Uterus (tissue), 4 donors: ENCODE data around the gene TRIM46. TPM values are rescaled to one million over a fixed set of nuclear protein-coding genes. Genes with fewer than 3 reads are reported as not detected.
"Not testable (repeated sequence)": the region's sequence is repeated elsewhere in the genome, so short reads cannot be mapped to it uniquely, and the experiment has no call there.

Source experiments
- DNase-seq, 2 donors: peaks; one replicate each; pipeline ENCODE4 v3.0.0-alpha.2; 2019 to 2020
- H3K27ac ChIP-seq, 2 donors: fragments of 200-600 bp; sonication (generic); 1 replicate in 1 of 2; 2 replicates in 1 of 2; pipeline ENCODE4 v1.5.1; 2016 to 2018
- H3K27me3 ChIP-seq, 2 donors: fragments of 200-600 bp; sonication (generic); one replicate each; pipeline ENCODE4 v1.5.1; 2018 to 2019; ENCODE audit warnings: control low read depth in 1 of 2
- H3K36me3 ChIP-seq, 2 donors: fragments of 200-600 bp; sonication (generic); one replicate each; pipeline ENCODE4 v1.5.1; 2019; ENCODE audit warnings: control low read depth in 1 of 2
- H3K4me1 ChIP-seq, 2 donors: fragments of 200-600 bp; sonication (generic); one replicate each; pipeline ENCODE4 v1.5.1; 2018 to 2019; ENCODE audit warnings: control low read depth in 1 of 2
- H3K4me3 ChIP-seq, 2 donors: fragments of 200-600 bp; sonication (generic); 1 replicate in 1 of 2; 2 replicates in 1 of 2; pipeline ENCODE4 v1.5.1; 2018 to 2019; ENCODE audit warnings: mild to moderate bottlenecking in 1 of 2
- H3K9me3 ChIP-seq, 2 donors: fragments of 200-600 bp; sonication (generic); one replicate each; pipeline ENCODE4 v1.5.1; 2019; ENCODE audit warnings: control low read depth in 1 of 2
- CTCF ChIP-seq, 4 experiments: fragments of 200-600 bp in 2 of 4; fragments of 450-650 bp in 2 of 4; sonication (generic) in 2 of 4; IDR thresholded peaks; one replicate each; pipeline ENCODE4 v1.5.1; 2016 to 2019; ENCODE audit warnings: antibody characterized with exemption in 4 of 4, mild to moderate bottlenecking in 2 of 4, moderate library complexity in 1 of 4
- POLR2A ChIP-seq, 2 donors: fragments of 450-650 bp; IDR thresholded peaks; one replicate each; pipeline ENCODE4 v1.6.1; 2016; ENCODE audit warnings: antibody characterized with exemption in 2 of 2, mild to moderate bottlenecking in 1 of 2, moderate library complexity in 1 of 2
- intact Hi-C: fragments of 100-400 bp; cut with DNase I; formaldehyde crosslinking; loops from one replicate; pipeline ENCODE4 v1.15.1; 2023; ENCODE audit warnings: low total_unique reads
- total RNA-seq, 4 donors: library from RNA; depleted of rRNA in 3 of 4; stranded (reverse); fragments of >200 nt in 3 of 4; gene quantifications; one replicate each; pipeline versions ENCODE4 v1.1.0 to v1.2.4, GENCODE V29; 2014 to 2023
- donor health status: DM: yes; HTN: yes; CAD: no.

Gene TRIM46
- total RNA-seq, 4 donors from 2014 or later: 0.26 to 4.6 (median 2.5) TPM

- no peaks in the 10 kb centered on the region for H3K27me3 ChIP-seq
- H3K36me3 ChIP-seq: no peaks in the 10 kb centered on the region
- no peak for TF ChIP-seq POLR2A (IDR thresholded peaks at IDR 0.05)
- no peak for TF ChIP-seq CTCF (IDR thresholded peaks at IDR 0.05)
- H3K4me3 ChIP-seq: no peak overlapping the region
- no peaks in the 10 kb centered on the region for H3K9me3 ChIP-seq
- H3K27ac ChIP-seq: no peak overlapping the region
- intact Hi-C loops: no loop called here
- DNase-seq: no peak
- no peaks in the 10 kb centered on the region for H3K4me1 ChIP-seq
Measured at GRCh38 chr1:155158991-155159390, 14.7 kb upstream of the TRIM46 start.

DNA sequence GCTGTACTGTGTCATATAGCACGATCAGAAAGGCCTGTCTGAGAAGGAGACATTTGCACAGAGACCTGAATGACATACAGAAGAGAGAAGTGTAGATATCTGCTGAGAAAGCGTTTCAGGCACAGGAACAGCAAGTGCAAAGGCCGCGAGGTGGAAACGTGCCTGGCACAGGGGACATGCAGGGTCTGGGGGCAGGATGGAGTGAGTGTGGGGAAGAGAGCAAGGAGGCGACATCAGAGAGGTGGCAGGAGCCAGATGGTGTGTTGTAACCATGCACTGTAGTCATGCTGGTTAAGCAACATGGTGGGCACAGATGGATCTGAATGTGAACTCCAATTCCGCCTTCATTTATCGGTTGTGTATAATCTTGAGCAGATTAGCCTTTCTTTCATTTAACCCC, 13.5 kb upstream of the TRIM46 start:
- Histone ChIP-seq H3K4me3 (no peak overlapping the region), H3K9me3 (no peaks in the 10 kb centered on the region), H3K4me1 (no peaks in the 10 kb centered on the region), H3K36me3 (no peaks in the 10 kb centered on the region), H3K27me3 (no peaks in the 10 kb centered on the region), H3K27ac (no peak overlapping the region)
- TF ChIP-seq POLR2A (IDR thresholded peaks at IDR 0.05): no peak
- TF ChIP-seq CTCF (IDR thresholded peaks at IDR 0.05): no peak
- no peak for DNase-seq
- intact Hi-C loops: no loop called here

GRCh38 chr1:155162631-155163030, 11.0 kb upstream of the TRIM46 start:
- H3K27ac ChIP-seq, H3K4me1 ChIP-seq, H3K27me3 ChIP-seq, H3K9me3 ChIP-seq, H3K36me3 ChIP-seq, H3K4me3 ChIP-seq, intact Hi-C loops, DNase-seq: not testable (repeated sequence)

DNA sequence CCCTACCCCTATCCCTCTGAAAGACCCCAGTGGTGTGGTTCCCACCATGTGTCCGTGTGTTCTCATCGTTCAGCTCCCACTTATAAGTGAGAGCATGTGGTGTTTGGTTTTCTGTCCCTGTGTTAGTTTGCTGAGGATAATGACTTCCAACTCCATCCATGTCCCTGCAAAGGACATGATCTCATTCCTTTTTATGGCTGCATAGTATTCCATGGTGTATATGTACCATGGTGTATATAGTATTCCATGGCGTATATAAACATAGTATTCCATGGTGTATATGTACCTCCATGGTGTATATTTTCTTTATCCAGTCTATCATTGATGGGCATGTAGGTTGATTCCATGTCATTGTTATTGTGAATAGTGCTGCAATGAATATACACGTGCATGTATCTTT, 9.9 kb upstream of the TRIM46 start:
- H3K27me3 ChIP-seq, DNase-seq, H3K4me3 ChIP-seq, intact Hi-C loops, H3K9me3 ChIP-seq, H3K27ac ChIP-seq, H3K36me3 ChIP-seq: not testable (repeated sequence)
- H3K4me1 ChIP-seq: peaks cover 0 to 15% of the 10 kb centered on the region in 2 donors

DNA sequence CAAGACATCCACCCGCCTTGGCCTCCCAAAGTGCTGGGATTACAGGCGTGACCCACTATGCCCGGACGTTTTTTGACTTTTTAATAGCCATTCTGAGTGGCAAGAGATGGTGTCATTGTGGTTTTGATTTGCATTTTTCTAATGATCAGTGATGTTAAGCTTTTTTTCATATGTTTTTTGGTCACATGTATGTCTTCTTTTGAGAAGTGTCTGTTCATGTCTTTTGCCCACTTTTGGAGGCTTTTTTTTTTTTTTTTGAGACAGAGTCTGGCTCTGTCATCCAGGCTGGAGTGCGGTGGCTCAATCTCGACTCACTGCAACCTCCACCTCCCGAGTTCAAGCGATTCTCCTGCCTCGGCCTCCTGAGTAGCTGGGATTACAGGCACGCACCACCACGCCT, 9.0 kb upstream of the TRIM46 start:
- H3K27ac ChIP-seq, H3K9me3 ChIP-seq, H3K27me3 ChIP-seq, DNase-seq, intact Hi-C loops, H3K36me3 ChIP-seq, H3K4me3 ChIP-seq: not testable (repeated sequence)
- peaks cover 0 to 15% of the 10 kb centered on the region in 2 donors for H3K4me1 ChIP-seq

DNA sequence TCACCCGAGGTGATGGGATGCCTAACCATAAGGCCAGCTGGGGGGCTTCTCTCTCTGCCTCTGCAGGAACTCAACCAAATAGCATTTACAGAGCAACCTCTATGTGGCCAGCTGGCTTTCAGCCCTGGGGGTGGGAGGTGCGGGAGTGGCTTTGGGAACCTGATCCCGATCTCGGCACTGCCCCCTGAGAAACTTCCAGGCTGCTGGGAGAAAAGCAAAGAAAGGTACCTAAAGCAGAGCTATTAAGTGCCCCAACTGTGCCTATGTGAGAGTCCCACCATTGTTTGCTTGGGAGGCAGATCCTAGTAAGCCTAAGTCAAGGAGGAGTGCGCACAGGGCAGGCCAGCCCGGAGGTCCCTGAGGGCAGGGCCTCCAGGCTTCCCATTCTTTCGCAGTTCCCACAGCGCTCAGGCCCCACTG, 7.6 kb upstream of the TRIM46 start:
- Histone ChIP-seq H3K4me3 (no peak overlapping the region), H3K27me3 (no peaks in the 10 kb centered on the region), H3K27ac (peak overlapping the region; percentile 63 to 75), H3K4me1 (peaks cover 0 to 15% of the 10 kb centered on the region in 2 donors), H3K9me3 (no peaks in the 10 kb centered on the region), H3K36me3 (no peaks in the 10 kb centered on the region)
- intact Hi-C loops: no loop called here
- no peak for TF ChIP-seq CTCF (IDR thresholded peaks at IDR 0.05)
- TF ChIP-seq POLR2A (IDR thresholded peaks at IDR 0.05): no peak
- DNase-seq: no peak

DNA sequence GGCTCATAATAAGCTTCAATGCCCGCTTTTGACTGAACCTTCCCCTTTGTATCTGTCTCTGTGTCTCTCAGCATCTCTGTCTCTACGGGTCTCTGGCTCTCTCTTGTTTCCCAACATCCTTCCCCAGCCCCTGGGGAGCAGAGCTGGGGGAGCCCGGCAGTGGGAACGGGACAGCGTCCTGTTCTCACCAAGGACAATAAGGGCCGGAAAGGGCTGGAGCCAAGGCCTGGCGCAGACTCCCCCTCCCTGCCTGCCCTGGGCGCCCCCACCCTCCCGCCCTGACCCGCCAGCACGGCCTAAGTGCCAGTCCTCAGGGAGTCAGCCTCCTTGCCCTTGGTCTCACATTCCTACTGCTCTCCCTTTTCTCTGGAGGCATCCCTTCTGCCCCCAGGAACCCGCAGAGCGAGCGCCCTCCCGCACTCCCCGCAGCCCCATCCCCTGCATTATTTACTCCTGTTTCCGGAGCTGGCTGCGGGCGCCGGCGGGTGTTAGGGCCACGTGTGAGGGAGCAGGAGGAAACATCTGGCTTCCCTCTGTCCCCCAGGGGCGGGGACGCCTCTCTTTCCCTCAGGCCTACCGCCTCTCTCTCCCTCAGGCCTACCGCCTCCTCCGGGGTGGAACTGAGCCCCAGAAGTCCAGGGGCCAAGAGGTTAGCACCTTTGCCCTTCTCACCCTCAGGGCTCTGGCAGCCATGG, 7.0 kb upstream of the TRIM46 start:
- peaks cover 0 to 15% of the 10 kb centered on the region in 2 donors for H3K4me1 ChIP-seq
- peak overlapping the region; percentile 63 to 75 for H3K27ac ChIP-seq
- no peaks in the 10 kb centered on the region for H3K36me3 ChIP-seq
- intact Hi-C loops: no loop called here
- H3K27me3 ChIP-seq: no peaks in the 10 kb centered on the region
- TF ChIP-seq POLR2A (IDR thresholded peaks at IDR 0.05) (no peak), CTCF (IDR thresholded peaks at IDR 0.05) (no peak)
- DNase-seq: peak in 1 of 2 donors; percentile 70
- no peaks in the 10 kb centered on the region for H3K9me3 ChIP-seq
- no peak overlapping the region for H3K4me3 ChIP-seq
